ENCODE measurements around the gene RPA1.

Gene RPA1

DNA sequence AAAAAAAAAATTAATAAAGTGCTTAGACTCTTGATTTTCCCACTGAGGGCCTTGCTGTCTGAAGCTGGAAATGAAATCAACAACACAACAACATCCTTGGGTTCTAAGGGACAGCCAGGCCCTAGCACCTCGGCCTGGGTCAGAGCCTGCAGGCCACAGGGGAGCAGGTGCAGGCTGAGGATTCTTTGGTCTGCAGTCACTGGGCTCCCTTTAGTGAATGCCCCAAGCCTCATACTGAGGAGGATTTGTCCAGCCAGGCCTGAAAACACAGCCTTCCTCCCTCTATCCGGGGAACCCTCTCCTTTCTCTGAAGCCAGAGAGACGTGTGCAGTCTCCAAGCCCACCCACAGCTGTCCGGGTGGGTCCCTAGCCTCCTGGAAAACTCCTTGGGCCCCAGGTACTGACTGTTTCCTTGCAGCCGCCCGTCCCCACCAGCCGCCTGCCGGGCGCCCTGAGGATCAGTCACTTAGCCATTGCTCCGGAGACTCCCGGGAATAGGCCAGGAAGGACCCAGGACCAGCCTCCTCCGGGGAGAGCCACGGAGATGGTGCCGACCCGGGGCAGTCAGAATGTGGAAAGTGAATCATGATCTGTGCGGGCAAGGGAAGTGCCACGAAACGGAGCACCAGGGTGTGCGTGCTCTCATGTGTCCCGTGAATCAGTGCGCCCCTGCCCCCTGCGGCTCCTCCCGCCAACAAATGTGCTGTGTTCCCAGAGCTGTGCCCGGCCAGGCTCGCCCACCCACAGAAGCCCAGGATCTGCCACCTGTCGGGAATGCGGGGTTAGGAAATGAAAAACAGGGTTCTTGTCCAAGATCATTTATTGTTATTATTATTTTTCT is 104.3 kb downstream of the RPA1 start:
- H3K9ac ChIP-seq (ENCODE audit: low read length) = no peak overlapping the region
- H3K4me3 ChIP-seq (ENCODE audit: insufficient read depth, low read length, poor library complexity, severe bottlenecking) = no peak overlapping the region
- no peaks in the 10 kb centered on the region for H3K36me3 ChIP-seq (ENCODE audit: low read length)
- H2AFZ ChIP-seq (ENCODE audit: low read depth, low read length, severe bottlenecking) = no peak overlapping the region
- TF ChIP-seq CTCF (IDR thresholded peaks at IDR 0.05; ENCODE audit: insufficient read depth, low read length, poor library complexity, severe bottlenecking) (no peak), EZH2phosphoT487 (conservative IDR thresholded peaks at IDR 0.05; ENCODE audit: low read length) (no peak)
- H3K27me3 ChIP-seq (ENCODE audit: low read length) = no peaks in the 10 kb centered on the region; the same call in 1 of the 2 replicates
- no peaks in the 10 kb centered on the region for H3K9me3 ChIP-seq (ENCODE audit: insufficient read depth, low read length)
- H3F3A ChIP-seq (ENCODE audit: insufficient read depth) = no peaks in the 10 kb centered on the region
- H4K20me1 ChIP-seq (ENCODE audit: low read depth, low read length) = no peaks in the 10 kb centered on the region
- no peak overlapping the region for H3K27ac ChIP-seq (ENCODE audit: low read depth, low read length)
- no peaks in the 10 kb centered on the region for H3K79me2 ChIP-seq (ENCODE audit: insufficient read depth, low read length)
- H3K4me2 ChIP-seq (ENCODE audit: low read depth, low read length, poor library complexity, severe bottlenecking) = no peak overlapping the region
- no peaks in the 10 kb centered on the region for H3K9me2 ChIP-seq (replicated peaks; ENCODE audit: insufficient read depth, low read length)

DNA sequence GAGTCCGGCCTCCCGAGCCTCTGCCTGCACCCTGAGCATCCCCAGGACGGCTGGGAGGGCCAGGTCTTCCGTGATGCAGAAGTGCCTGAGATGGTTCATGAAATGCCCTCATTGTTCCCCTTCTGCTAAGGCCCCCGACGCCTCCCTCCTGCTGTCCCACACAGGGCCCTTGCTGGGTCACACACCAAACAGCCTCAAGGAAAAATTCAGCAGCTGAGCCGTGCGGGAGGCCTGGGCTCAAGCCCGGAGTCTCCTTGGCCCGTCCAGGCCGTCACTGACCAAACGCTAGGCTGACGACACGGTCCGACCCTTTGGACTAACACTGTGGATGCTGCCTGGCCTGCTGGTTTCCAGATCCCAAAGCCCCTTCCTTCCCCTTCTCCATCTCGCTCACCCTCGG is 105.1 kb downstream of the RPA1 start:
- H2AFZ ChIP-seq (ENCODE audit: low read depth, low read length, severe bottlenecking) = no peak overlapping the region
- H3F3A ChIP-seq (ENCODE audit: insufficient read depth) = no peaks in the 10 kb centered on the region
- no peak overlapping the region for H3K27ac ChIP-seq (ENCODE audit: low read depth, low read length)
- H3K36me3 ChIP-seq (ENCODE audit: low read length) = no peaks in the 10 kb centered on the region
- no peaks in the 10 kb centered on the region for H4K20me1 ChIP-seq (ENCODE audit: low read depth, low read length)
- no peaks in the 10 kb centered on the region for H3K9me2 ChIP-seq (replicated peaks; ENCODE audit: insufficient read depth, low read length)
- H3K9me3 ChIP-seq (ENCODE audit: insufficient read depth, low read length) = no peaks in the 10 kb centered on the region
- no peak overlapping the region for H3K4me2 ChIP-seq (ENCODE audit: low read depth, low read length, poor library complexity, severe bottlenecking)
- no peak for TF ChIP-seq EZH2phosphoT487 (conservative IDR thresholded peaks at IDR 0.05; ENCODE audit: low read length)
- no peak for TF ChIP-seq CTCF (IDR thresholded peaks at IDR 0.05; ENCODE audit: insufficient read depth, low read length, poor library complexity, severe bottlenecking)
- H3K4me3 ChIP-seq (ENCODE audit: insufficient read depth, low read length, poor library complexity, severe bottlenecking) = no peak overlapping the region
- no peaks in the 10 kb centered on the region for H3K79me2 ChIP-seq (ENCODE audit: insufficient read depth, low read length)
- H3K9ac ChIP-seq (ENCODE audit: low read length) = no peak overlapping the region
- H3K27me3 ChIP-seq (ENCODE audit: low read length) = no peaks in the 10 kb centered on the region; the same call in 1 of the 2 replicates

DNA sequence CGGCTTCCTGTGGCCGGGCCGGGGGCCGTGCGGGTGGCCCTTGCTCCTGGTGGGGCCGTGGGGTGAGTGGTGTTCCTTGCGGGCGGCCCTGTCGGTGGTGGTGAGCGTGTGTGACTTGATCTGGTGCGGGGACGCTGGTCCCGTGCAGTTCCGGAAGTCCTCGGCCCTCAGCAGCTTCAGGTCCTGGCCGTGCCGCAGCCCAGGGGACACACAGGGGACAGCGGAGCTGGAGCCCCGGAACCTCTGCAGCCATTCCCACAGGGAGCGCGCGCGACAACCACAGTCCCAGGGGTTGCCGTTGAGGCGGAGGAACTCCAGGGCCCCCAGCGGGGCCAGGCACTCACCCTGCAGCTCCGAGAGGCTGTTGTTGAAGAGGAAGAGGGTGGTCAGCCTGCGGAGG is 107.0 kb downstream of the RPA1 start:
- H3K27me3 ChIP-seq (ENCODE audit: low read length) = no peaks in the 10 kb centered on the region
- no peak overlapping the region for H2AFZ ChIP-seq (ENCODE audit: low read depth, low read length, severe bottlenecking)
- H3K9me2 ChIP-seq (replicated peaks; ENCODE audit: insufficient read depth, low read length) = no peaks in the 10 kb centered on the region
- H4K20me1 ChIP-seq (ENCODE audit: low read depth, low read length) = no peaks in the 10 kb centered on the region
- H3K4me2 ChIP-seq (ENCODE audit: low read depth, low read length, poor library complexity, severe bottlenecking) = no peak overlapping the region
- H3K36me3 ChIP-seq (ENCODE audit: low read length) = no peaks in the 10 kb centered on the region
- H3K79me2 ChIP-seq (ENCODE audit: insufficient read depth, low read length) = no peaks in the 10 kb centered on the region
- H3K9ac ChIP-seq (ENCODE audit: low read length) = no peak overlapping the region
- H3K4me3 ChIP-seq (ENCODE audit: insufficient read depth, low read length, poor library complexity, severe bottlenecking) = no peak overlapping the region
- H3K9me3 ChIP-seq (ENCODE audit: insufficient read depth, low read length) = no peaks in the 10 kb centered on the region
- no peaks in the 10 kb centered on the region for H3F3A ChIP-seq (ENCODE audit: insufficient read depth)
- TF ChIP-seq EZH2phosphoT487 (conservative IDR thresholded peaks at IDR 0.05; ENCODE audit: low read length) (no peak), CTCF (IDR thresholded peaks at IDR 0.05; ENCODE audit: insufficient read depth, low read length, poor library complexity, severe bottlenecking) (no peak)
- no peak overlapping the region for H3K27ac ChIP-seq (ENCODE audit: low read depth, low read length)

All from SU-DHL-6 (cell line).